Memory B cell (primary cell): Measurements from ENCODE around the gene TPP2.

Source experiments
- ATAC-seq: fragments of 150-1000 bp; cut with Tn5 transposase; 2 replicates; pipeline ENCODE4 v1.10.0; 2021; ENCODE audit warnings: low read depth, mild to moderate bottlenecking, moderate library complexity
- DNase-seq, 2 donors: peaks; one replicate each; pipeline ENCODE4 v3.0.0; 2022; ENCODE audit warnings: low spot score in 2 of 2
- H3K27ac Mint-ChIP-seq: one replicate; pipeline ENCODE4 v1.8.0; 2022; ENCODE audit warnings: mild to moderate bottlenecking, moderate library complexity, mixed read lengths
- H3K27me3 Mint-ChIP-seq: one replicate; pipeline ENCODE4 v1.8.0; 2022; ENCODE audit warnings: mixed read lengths
- H3K36me3 Mint-ChIP-seq: one replicate; pipeline ENCODE4 v1.8.0; 2022; ENCODE audit warnings: mild to moderate bottlenecking, mixed read lengths
- H3K4me1 Mint-ChIP-seq: one replicate; pipeline ENCODE4 v1.8.0; 2022; ENCODE audit warnings: mixed read lengths
- H3K4me3 Mint-ChIP-seq: one replicate; pipeline ENCODE4 v1.8.0; 2022; ENCODE audit warnings: mild to moderate bottlenecking, moderate library complexity, mixed read lengths
- H3K9me3 Mint-ChIP-seq: one replicate; pipeline ENCODE4 v1.8.0; 2022; ENCODE audit warnings: mixed read lengths

TPP2 gene

DNA sequence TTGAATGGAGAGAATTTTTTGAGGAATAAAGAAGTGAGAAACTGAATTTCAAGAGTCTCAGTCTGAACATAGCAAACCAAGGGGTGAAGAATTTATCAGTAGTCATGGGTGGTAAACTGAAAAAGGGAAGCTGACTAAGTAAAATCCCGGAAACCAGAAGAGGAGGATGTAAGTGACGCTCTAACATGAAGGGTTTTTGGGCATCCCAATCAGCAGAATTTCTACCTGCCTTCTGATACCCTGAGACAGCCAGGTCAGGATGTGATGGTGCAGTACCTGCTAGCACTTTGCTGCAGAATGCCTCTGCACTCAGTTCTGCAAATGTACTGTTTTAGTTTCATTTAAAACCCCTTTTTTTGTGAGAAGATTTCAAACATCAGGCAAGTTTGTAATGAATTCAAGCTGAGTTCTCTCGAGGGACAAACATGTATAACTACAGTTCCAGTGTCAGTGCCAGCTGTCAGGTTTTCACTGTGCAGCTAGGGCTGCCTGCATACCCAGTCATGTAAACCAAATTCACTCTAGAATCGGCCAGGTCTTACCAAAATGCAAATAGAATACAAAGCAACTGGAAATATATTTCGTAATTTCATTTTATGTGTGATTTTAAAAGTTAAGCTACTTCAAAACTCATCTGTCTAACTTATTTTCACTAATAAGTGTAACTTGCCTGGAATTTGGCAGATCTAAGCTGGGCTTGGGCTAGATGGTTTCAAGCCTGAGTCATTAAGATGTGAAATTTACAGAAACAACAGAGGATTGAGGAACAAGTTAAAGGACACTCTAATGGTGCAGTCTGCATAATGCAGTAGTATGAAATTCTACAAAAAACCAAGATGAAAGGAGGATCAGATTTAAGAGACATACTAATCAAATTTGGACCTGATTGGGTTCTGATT, 84.3 kb downstream of the TPP2 start:
- ATAC-seq = peak; percentile 83

DNA sequence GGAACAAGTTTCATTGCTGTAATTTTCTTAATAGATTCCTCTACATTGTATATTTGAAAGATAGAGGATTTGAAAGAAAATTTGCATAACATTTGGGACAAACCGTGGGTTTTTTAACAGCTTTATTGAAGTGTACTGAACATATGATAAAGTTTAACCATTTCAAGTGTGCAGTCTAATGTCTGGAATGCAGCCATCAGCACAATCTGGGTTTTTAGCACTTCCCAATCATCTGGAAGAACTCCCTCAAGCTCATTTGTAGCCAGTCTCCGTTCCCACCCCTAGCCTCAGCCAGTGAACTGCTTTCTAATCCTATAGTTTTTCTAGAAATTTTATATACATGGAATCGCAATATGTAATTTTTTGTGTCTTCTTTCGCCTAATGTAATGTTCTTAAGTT, 85.4 kb downstream of the TPP2 start:
- no peak for DNase-seq
- ATAC-seq = no peak
- H3K4me3 Mint-ChIP-seq = no peak overlapping the region
- peaks cover 13% of the 10 kb centered on the region for H3K36me3 Mint-ChIP-seq
- H3K4me1 Mint-ChIP-seq = peaks cover 12% of the 10 kb centered on the region
- no peaks in the 10 kb centered on the region for H3K27me3 Mint-ChIP-seq
- no peak overlapping the region for H3K27ac Mint-ChIP-seq
- H3K9me3 Mint-ChIP-seq = peaks cover 1% of the 10 kb centered on the region

More for the DNA sequence above, 84.3 kb downstream of the TPP2 start:
- H3K36me3 Mint-ChIP-seq = peaks cover 16% of the 10 kb centered on the region
- H3K27ac Mint-ChIP-seq = peak overlapping the region; percentile 28
- peaks cover 1% of the 10 kb centered on the region for H3K9me3 Mint-ChIP-seq
- H3K4me1 Mint-ChIP-seq = peaks cover 12% of the 10 kb centered on the region
- no peaks in the 10 kb centered on the region for H3K27me3 Mint-ChIP-seq
- no peak for DNase-seq
- H3K4me3 Mint-ChIP-seq = no peak overlapping the region

DNA sequence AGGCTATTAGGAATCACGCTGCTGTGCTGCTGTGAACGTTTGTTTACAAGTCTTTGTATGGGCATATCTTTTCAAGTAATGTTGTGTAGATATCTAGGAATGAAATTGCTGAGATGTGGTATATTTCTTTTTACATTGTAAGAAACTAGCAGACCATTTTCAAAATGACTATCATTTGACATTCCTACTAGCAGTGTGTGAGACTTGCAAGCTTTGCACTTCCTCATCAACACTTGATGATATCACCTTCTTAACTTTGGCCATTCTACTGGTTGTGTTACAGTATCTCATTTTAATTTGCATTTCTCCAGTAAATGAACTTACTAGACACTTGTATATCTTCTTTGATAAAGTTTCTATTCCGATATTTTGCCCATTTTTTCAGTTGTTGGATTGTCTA, 85.9 kb downstream of the TPP2 start:
- no peak overlapping the region for H3K27ac Mint-ChIP-seq

GRCh38 chr13:102683637-102684036, 86.9 kb downstream of the TPP2 start:
- H3K4me1 Mint-ChIP-seq = peaks cover 10% of the 10 kb centered on the region
- no peak for DNase-seq

More for the DNA sequence above, 85.9 kb downstream of the TPP2 start:
- Mint-ChIP-seq H3K27me3 (no peaks in the 10 kb centered on the region), H3K36me3 (peaks cover 9% of the 10 kb centered on the region), H3K9me3 (peaks cover 1% of the 10 kb centered on the region), H3K4me1 (peaks cover 12% of the 10 kb centered on the region), H3K4me3 (no peak overlapping the region)
- DNase-seq (no peak), ATAC-seq (no peak)

GRCh38 chr13:102686024-102686423, 89.2 kb downstream of the TPP2 start:
- Mint-ChIP-seq H3K27me3 (peaks cover 3% of the 10 kb centered on the region), H3K4me3 (no peak overlapping the region), H3K36me3 (no peaks in the 10 kb centered on the region), H3K9me3 (peaks cover 1% of the 10 kb centered on the region), H3K27ac (no peak overlapping the region), H3K4me1 (peaks cover 4% of the 10 kb centered on the region)
- no peak for DNase-seq
- no peak for ATAC-seq

More at GRCh38 chr13:102683637-102684036, 86.9 kb downstream of the TPP2 start:
- ATAC-seq = no peak
- H3K9me3 Mint-ChIP-seq = peaks cover 1% of the 10 kb centered on the region
- no peak overlapping the region for H3K4me3 Mint-ChIP-seq
- peaks cover 5% of the 10 kb centered on the region for H3K36me3 Mint-ChIP-seq
- H3K27ac Mint-ChIP-seq = no peak overlapping the region
- H3K27me3 Mint-ChIP-seq = no peaks in the 10 kb centered on the region

DNA sequence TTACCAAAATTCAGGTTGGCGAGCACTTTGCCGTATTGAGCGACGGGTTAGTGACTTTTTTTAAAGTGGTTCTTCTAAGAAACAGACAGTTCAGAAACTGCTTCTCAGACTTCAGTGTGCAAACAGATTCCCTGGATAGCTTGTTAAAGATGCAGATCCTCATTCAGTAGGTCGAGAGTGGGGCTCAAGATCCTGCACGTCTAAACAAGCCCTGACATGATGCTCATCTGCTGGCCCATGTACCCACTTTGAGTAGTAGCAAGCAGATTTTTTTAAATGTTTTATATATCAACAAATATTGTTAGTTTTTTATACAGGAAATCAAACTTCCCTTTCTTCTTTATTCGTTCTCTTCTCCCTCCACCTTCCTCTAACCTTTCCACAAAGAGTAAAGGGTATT, 90.7 kb downstream of the TPP2 start:
- no peak for ATAC-seq
- Mint-ChIP-seq H3K4me1 (no peaks in the 10 kb centered on the region), H3K36me3 (no peaks in the 10 kb centered on the region), H3K4me3 (no peak overlapping the region), H3K27ac (no peak overlapping the region), H3K27me3 (peaks cover 5% of the 10 kb centered on the region), H3K9me3 (peaks cover 1% of the 10 kb centered on the region)
- no peak for DNase-seq

DNA sequence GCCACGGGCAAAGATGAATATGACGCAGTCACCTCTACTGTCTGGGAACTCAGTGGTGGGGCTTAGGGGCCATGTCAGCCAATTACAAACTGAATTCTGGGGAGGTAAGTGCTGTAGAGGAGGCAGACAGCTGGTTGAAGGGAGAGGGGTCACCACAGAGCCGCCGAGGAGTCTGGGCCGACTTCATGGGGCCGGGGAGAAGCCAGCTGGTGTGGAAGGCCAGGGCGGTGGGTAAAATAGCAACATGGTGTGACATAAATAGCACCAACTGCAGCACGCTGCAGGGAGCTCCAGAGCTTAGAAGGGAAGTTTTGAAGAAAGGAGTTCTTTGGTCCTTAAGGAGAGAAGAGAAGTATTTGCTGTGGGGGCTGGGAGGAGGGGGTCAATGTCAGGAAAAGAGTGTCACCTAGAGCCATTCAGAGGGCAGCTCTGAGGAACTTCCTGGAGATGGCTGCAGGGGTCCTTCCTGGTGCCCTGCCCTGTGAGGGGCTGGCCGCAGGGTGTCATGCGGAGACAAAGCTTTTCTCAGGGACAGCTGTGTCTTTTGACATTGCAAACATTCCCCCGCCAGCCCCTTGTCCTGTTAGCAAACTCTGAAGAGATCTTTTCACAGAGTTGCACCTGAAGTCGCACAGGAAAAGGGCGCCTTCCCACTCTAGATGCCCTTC, 91.7 kb downstream of the TPP2 start:
- ATAC-seq (no peak), DNase-seq (no peak)
- Mint-ChIP-seq H3K36me3 (no peaks in the 10 kb centered on the region), H3K27me3 (peaks cover 7% of the 10 kb centered on the region), H3K9me3 (no peaks in the 10 kb centered on the region), H3K4me1 (no peaks in the 10 kb centered on the region), H3K27ac (no peak overlapping the region), H3K4me3 (no peak overlapping the region)

DNA sequence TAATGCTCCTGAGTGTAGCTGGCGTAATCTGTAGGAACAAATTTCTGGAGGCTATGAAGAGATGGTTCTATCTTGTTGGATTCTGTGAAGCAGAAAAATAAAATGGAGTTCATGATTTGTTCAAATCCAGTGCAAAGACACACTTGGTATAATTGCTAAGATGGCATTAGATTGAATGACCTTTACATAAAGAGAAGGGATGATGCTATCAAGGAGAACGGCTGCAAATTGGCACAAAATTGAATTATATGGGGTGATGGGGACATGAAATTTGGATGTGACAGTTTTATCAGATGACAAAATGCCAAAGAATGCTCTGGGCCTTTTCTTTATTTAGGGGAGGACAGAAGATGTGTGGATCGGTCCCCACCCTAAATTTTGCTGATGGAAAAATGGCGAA, 94.1 kb downstream of the TPP2 start:
- Mint-ChIP-seq H3K9me3 (no peaks in the 10 kb centered on the region), H3K27me3 (peaks cover 18% of the 10 kb centered on the region), H3K4me3 (no peak overlapping the region)

GRCh38 chr13:102692491-102692826, 95.7 kb downstream of the TPP2 start:
- Mint-ChIP-seq H3K9me3 (no peaks in the 10 kb centered on the region), H3K27me3 (peaks cover 25% of the 10 kb centered on the region), H3K4me3 (no peak overlapping the region), H3K27ac (no peak overlapping the region), H3K36me3 (no peaks in the 10 kb centered on the region), H3K4me1 (no peaks in the 10 kb centered on the region)
- no peak for DNase-seq
- no peak for ATAC-seq

More for the DNA sequence above, 94.1 kb downstream of the TPP2 start:
- H3K4me1 Mint-ChIP-seq = no peaks in the 10 kb centered on the region
- ATAC-seq (no peak), DNase-seq (no peak)
- H3K36me3 Mint-ChIP-seq = no peaks in the 10 kb centered on the region
- no peak overlapping the region for H3K27ac Mint-ChIP-seq

- Mint-ChIP-seq H3K27ac (no peak overlapping the region), H3K4me3 (no peak overlapping the region), H3K9me3 (no peaks in the 10 kb centered on the region), H3K36me3 (no peaks in the 10 kb centered on the region), H3K27me3 (peaks cover 25% of the 10 kb centered on the region), H3K4me1 (no peaks in the 10 kb centered on the region)
- ATAC-seq (no peak), DNase-seq (no peak)
Observed at GRCh38 chr13:102693250-102693649, 96.5 kb downstream of the TPP2 start.

GRCh38 chr13:102693776-102694175, 97.0 kb downstream of the TPP2 start:
- Mint-ChIP-seq H3K4me1 (no peaks in the 10 kb centered on the region), H3K4me3 (no peak overlapping the region), H3K27me3 (peaks cover 29% of the 10 kb centered on the region), H3K27ac (no peak overlapping the region), H3K9me3 (peaks cover 4% of the 10 kb centered on the region), H3K36me3 (no peaks in the 10 kb centered on the region)
- ATAC-seq (no peak), DNase-seq (no peak)

DNA sequence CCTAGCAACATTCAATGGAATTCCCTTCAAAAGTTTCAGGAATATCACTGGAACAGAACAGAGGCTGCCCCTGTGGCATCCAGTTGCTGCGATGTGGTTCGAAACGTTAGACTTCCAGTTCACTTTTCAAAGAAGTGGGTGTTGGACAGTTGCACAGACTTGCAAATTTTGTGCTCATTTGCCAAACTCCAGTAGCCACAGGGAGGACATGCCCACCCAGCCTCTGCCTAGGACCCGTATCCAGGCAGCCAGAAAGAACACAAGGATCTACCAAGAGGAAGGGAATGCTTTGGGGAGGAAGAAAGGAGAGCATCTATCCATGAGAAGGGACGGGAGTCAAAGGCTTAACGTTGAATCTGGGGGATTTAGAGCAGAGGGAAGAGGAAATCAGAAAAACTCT, 98.2 kb downstream of the TPP2 start, which contains the start of gene METTL21C:
METTL21C (minus strand) TSS at position 108 of the 400 bp plus-strand sequence. CDS start 546 bp downstream, outside the sequence.
- H3K4me1 Mint-ChIP-seq = no peaks in the 10 kb centered on the region
- no peaks in the 10 kb centered on the region for H3K36me3 Mint-ChIP-seq
- no peak within 1 kb of the TSS for H3K4me3 Mint-ChIP-seq
- ATAC-seq = no peak
- no peak for DNase-seq
- H3K27me3 Mint-ChIP-seq = peaks cover 26% of the 10 kb centered on the region
- peaks cover 4% of the 10 kb centered on the region for H3K9me3 Mint-ChIP-seq
- H3K27ac Mint-ChIP-seq = no peak within 1 kb of the TSS

DNA sequence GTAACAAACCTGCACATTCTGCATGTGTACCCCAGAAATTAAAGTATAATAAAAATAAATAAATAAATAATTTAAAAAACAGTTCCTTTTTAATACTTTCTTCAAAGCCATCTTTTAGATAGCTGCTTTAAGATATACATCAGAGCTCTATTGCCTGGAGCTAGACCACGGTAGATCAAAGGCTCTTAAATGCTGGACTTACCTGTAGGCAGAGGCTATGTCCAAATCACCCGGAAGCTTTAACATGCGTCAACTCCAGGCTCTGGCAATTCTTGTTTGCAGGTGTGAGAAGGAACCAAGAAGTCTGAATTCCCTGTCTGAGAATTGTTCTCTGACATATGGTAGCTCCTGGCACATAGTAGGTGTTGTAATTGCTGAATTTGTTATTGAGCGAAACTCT, 99.7 kb downstream of the TPP2 start:
- H3K27ac Mint-ChIP-seq = no peak overlapping the region
- H3K36me3 Mint-ChIP-seq = no peaks in the 10 kb centered on the region

DNA sequence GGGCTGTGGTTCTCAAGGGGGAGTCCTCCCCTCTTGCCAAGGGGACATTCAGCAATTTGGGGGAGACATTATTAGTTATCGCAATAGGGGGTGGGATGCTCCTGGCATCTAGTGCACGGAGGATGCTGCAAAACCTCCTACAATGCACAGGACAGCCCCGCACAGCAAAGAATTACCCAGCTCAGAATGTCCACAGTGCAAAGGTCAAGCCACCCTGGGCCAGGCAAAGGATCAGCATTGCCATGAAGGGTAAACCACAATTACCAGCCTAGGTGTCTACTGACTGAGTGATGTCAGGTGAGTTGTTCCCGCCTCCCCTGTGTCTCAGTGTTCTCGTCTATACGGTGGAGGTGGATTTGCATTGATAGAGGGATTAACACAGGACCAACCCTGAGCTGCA, 100.5 kb downstream of the TPP2 start:
- no peak for ATAC-seq
- H3K27ac Mint-ChIP-seq = no peak overlapping the region

More for the DNA sequence above, 99.7 kb downstream of the TPP2 start:
- no peaks in the 10 kb centered on the region for H3K4me1 Mint-ChIP-seq
- peaks cover 4% of the 10 kb centered on the region for H3K9me3 Mint-ChIP-seq
- DNase-seq (no peak), ATAC-seq (no peak)
- no peak overlapping the region for H3K4me3 Mint-ChIP-seq
- peaks cover 26% of the 10 kb centered on the region for H3K27me3 Mint-ChIP-seq

More for the DNA sequence above, 100.5 kb downstream of the TPP2 start:
- Mint-ChIP-seq H3K27me3 (peaks cover 24% of the 10 kb centered on the region), H3K36me3 (no peaks in the 10 kb centered on the region), H3K4me3 (no peak overlapping the region), H3K4me1 (no peaks in the 10 kb centered on the region), H3K9me3 (peaks cover 4% of the 10 kb centered on the region)
- DNase-seq = no peak
